GM19328 (cell line): ENCODE measurements around the gene PTCD2.
"Not testable (repeated sequence)": the region's sequence is repeated elsewhere in the genome, so short reads cannot be mapped to it uniquely, and the experiment has no call there.

Source experiments
- ATAC-seq: cut with Tn5 transposase; IDR thresholded peaks from one replicate; pipeline ENCODE4 v1.9.1; 2021; ENCODE audit warnings: mild to moderate bottlenecking, moderate library complexity; ENCODE audit not compliant: unreplicated experiment

Gene PTCD2

DNA sequence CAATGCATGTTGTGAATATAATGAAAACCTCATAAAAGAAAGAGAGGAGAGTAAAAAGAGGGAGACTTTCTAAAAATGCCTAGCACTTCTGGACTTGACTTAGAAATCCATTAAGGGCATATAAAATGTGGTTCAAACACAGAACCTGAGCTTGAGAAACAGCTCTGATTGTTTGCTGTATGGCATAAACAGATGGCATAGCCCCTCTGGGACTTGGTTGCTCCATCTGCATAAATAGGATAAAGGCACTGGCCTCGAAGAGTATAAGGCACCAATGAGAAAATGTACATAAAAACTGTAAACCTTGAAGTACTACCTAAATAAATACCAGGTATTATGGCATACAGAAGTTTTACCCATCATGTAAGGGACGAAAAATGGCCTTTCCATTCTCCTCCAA lies 23.9 kb upstream of the PTCD2 start:
- no peak for ATAC-seq

DNA sequence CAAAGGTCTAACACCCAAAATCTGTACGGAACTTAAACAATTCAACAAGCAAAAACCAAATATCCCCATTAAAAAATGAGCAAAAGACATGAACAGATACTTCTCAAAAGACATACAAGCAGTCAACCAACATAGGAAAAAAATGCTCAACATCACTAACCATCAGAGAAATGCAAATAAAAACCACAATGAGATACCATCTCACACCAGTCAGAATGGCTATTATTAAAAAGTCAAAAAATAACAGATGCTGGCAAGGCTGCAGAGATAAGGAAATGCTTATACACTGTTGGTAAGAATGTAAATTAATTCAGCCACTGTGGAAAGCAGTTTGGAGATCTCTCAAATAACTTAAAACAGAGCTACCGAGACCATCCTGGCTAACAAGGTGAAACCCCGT lies 22.0 kb upstream of the PTCD2 start:
- ATAC-seq, result not testable (repeated sequence)

DNA sequence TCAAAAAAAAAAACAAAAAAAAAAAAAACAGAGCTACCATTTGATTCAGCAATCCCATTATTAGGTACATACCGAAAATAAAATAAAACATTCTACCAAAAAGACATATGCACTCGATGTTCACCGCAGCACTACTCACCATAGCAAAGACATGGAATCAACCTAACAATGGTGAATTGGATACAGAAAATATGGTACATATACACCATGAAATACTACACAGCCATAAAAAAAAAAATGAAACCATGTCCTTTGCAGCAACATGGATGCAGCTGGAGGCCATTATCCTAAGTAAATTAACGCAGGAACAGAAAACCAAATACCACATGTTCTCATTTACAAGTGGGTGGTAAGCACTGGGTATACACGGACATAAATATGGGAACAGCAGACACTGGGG lies 21.5 kb upstream of the PTCD2 start:
- ATAC-seq, result no peak

DNA sequence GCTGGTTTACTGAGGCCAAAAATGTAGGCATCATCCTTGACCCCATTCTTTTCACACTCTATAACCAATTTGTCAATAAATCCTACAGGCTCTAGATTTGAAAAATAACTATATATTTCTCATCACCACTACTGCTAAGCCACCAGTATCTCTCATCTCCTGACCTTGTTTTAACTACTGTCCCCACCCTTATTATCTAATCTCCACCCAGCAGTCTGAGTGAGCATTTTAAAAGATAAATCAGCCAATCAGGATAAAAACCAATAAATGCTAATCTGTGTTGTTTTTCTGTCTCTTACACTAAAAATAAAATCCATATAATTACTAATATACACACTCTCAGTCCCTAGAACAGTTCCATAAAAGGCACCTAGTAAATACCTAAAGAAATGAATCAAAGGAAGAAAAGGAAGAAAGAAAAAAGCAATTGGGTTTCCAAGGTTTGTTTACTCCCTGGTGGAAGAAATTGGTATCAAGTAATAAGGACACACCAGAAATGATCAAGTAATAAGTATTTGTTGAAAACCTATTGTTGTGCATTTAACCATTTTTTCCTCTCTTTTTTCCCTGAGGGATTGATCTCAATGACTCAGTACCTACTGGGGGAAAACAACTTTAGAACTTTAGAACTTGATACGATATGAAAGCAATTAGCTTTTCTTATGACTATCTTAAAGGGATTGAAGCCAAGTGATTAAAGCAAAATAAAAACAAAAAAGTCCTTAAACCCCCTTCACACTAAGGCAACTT lies 19.4 kb upstream of the PTCD2 start:
- ATAC-seq, result no peak

DNA sequence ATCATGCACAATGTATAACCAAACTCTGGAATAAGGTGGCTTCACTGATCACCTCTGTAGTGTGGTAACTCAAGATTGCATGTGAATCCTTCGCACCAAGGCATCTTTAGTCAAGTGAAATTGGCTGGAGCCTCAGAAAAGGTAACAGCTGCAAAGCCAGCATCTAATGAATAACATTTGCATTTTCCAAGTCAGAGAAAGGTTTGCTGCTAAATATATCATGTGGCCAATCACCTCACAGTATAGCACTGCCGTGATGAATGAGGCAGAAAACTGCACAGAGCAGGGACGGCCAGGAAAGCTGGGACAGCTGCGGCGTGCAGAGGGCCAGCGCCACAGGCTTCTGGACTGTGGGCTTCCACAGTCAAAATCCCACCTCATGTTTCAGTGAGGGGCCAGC lies 18.6 kb upstream of the PTCD2 start:
- peak; percentile 66 for ATAC-seq

DNA sequence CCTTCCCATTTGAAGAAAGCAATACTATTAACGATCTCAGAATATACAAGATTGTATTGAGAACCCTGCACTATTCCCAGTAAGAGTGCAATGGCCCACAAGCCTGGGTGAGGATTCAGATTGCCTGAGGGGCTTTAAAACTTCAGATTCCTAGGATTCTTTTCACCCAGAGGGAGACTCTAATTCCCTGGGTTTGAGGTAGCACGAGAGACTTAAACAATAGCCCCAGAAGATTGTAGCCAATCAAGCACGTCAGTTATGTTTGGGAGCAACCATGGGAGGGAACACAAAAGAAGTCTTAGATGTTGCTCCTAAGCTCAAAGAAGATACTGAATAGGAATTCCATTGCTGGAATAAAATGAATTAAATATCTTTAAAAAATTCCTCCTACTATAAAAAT lies 18.0 kb upstream of the PTCD2 start:
- ATAC-seq, result no peak

DNA sequence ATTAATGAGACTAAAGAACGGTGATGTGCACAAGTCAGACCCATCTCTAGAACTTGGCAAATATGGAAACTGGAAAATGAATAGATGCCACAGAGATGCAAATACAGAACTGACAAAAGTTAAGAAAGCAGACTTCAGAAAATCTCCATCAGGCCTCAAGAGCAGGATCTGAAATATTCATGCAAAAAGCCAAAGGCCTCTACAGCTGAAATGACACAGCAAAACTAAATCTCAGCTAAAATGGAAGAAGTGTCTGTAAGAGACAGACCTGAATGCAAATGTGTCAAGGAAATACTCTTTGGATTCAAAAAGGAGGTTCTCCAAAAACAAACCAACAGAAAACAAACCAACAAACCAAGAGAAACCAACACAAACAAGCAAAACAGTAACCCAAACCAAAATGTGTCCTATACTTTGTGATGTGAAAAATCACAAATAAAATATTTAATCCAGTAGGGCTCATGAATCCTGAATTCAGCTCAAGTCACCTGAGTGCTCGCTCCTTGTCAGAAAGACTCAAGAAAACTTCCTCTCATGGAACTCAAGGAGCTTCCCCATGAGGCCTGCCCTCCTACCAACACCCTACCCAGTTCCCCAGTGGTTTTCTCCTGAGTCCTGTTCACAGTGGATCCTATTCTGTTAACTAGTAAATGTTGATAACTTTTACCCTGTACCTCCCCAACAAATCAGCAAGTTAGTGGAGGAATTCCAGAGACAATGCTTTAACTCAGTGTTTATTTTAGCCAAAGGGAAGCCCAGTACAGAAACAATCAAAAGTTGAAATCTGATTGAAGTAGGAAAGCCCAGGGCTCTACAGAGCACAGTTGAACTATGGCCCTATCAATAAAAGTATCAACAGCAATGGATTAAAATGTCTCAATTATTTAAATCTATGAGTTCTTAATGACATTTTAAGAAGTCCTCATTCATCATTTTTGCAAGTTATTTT lies 14.7 kb upstream of the PTCD2 start:
- ATAC-seq, result no peak

DNA sequence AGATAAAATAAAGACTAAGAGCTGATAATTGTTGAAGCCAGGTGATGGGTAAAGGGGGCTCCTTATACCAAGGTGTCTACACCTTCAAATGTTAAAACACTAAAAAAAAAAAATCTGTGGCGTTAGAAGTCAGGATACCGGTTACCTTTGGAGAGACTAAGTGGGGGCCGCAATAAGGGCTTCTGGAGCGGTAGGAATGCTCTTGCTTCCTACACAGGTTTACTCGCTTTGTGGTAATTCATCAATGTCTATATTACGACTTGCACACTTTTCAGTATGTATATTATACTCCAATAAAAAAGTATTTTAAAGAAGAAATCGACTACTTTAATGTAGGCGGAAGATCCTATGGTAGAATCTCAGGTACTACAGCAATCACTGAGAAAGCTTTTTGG lies 12.6 kb upstream of the PTCD2 start:
- ATAC-seq, result no peak

DNA sequence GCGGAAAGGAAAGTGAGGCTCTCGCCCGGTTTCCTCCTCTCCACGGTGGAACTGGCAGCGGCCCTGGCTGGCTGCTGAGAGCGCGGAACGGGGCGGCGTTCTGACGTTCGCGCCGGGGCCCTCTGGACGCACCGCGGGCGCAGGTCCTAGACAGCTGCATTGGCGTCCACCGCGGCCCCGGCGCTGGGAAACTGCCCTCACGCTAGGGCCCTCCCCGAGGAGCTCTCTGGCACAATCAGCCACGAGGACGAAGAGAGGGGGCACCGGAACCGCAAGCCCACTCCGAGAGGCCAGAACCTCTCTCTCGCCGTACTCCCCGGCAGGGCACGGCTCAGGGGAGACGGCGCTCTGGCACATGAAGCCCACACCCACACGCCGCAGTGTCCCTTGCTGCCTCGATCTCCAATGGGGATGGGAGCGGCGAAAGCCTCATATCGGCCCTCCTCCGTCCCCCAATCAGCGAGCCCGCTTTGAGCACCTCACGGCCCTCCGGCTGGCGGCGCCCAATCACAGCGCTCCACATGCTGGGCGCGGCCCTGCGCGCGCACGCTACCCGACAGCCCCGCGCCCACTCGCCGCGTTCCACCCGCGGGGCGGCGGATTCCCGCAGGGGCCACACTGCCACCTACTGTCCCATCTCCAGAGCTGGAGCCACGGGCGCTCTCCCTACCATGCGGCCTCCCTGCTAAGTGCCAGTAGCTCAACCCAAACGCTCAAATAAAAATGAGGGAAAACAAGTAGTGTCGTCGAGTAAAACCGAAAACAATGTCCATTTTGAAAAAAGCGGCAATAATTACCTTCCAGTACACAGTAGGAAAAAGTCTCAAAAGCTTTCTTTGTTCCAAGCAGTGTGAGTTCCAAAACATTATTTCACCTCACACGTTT lies 12.0 kb upstream of the PTCD2 start:
- ATAC-seq, result peak; percentile 94

DNA sequence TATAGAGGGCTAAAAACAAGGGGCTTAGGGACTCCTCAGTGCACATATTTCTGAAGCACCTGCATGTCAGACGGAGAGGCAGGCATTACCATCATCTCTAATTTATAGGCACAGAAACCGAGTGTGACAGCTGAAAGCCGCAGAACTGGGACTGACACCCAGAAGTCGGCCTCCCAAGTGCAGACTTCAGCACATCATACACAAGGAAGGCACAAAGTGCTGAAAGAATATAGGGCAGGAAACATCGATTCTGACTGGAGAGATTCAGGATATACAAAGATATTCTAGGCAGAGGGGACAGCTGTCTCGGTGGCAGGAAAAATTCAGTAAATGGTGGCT lies 11.4 kb upstream of the PTCD2 start:
- ATAC-seq, result no peak

DNA sequence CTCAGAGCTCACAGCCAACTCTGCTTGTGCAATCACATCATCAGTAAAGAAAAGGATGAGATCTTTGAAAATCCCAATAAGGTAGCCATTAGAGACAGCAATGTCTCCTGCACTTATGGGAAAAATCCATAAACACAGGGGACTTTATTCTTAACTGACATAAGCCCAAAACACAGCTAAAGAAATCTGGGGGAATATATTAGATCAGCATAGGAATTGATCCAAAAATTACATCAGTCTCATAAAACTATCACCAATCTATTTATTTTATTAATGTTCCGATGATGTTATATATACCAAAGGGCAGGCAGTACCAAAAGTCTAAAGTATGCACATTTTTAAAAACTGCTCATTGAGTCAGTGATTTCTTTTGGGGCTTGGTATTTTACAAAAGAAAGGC lies 7.0 kb upstream of the PTCD2 start:
- no peak for ATAC-seq

DNA sequence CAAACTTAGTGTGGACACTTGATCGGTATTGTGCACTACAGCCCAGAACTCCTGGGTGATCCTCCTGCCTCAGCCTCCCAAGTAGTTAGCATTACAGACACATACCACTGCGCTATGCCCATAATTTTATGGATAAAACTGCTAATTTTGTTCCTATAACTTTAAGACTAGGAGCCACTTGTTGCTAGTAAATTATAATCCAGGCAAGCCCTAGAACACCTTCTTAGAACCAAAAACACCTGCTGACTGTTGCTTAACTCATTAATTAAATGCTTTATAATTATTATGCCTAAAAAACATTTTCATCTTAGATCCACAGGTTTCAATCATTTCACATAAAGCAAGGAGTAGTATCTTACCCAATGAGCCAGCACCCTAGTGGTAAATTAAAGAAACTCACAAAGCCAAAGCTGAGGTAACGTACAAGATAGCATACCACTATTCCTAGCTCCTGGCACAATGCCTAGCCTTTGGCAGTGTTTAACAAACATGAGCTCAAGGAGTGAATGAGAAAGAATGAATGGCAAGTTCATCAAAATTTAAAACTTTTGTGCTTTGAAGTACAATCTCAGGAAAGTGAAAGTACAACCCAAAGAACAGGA lies 5.5 kb upstream of the PTCD2 start:
- no peak for ATAC-seq

DNA sequence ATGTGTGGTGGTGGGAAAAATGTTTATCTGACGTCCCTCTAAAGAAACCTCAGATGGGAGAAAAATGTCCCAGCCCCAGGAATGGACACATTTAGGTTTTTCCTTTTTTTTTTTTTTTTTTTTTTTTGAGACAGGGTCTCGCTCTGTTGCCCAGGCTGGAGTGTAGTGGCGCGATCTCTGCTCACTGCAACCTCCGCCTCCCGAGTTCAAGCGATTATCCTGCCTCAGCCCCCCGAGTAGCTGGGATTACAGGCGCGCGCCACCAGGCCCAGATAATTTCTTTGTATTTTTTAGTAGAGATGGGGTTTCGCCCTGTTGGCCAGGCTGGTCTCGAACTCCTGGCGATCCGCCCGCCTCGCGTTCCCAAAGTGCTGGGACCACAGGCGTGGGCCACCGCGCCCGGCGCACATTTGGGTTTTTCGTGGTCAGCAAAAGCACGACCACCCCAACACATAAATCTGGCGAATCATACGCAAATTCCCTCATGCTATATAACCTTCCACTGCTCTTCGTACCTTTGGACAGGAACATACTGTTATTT lies 668 bp upstream of the PTCD2 start:
- ATAC-seq, result not testable (repeated sequence)

DNA sequence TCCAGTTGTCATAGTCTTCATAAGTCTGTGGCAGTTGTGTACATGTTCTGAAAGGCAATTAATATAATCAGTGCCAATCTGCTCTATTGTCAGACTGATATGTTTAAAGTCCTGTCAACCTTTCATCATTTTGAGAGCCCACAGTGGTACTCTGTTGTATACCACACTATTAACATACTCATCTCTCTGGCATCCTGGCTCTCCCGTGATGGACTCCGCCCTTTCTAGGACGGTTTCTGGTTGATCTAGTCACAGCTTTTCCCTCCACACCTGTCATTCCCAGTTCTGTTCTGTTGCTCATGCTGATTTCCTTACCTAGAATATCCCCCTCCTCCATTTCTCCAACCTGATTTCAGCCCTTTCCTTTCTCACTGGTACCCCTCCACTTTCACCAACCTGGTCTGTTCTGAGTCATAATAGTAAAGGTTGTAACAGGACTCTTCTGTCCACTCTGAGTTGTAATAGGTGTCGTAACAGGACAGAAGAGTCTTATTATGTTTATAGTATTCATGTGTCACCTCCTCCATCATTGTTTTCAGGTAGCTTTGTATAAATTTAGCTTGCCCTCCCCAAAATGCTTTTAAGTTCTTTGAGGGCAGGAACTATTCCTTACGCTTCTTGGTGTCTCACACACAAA lies 4.1 kb downstream of the PTCD2 start:
- no peak for ATAC-seq

DNA sequence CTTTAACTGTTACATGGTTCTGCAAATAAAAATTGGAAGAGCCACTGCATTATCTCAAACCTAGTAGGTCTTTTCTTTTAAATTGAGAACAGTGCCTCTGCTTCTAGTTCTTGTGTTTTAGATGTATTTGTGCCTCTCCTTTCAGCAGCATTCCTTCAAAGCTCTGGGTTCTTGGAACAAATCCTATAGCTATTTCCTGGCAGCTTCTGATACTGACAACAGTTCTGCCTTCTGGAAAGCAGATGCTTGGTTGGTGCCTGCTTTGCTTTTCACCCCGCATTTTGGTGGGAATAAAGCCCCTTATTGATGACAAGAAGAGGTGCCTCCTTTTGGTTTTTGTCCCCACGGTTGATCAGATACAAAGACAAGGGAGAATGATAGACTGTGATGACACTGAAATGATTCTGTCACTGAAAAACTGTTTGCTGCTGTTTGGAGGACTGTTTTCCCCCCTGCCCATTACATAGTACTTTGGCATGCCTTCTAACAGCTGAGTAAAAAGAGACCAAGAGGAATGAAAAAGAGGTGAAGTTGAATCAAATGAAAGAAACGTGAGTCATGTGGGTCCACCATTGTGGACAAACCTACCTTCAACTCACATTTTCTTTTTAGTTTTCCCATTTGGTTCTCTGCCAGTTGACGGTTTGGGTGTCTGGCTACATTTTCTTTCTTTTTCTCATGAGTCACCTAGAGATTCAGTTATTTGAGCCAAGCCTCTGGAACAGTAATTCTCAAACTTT lies 5.6 kb downstream of the PTCD2 start:
- ATAC-seq, result no peak

DNA sequence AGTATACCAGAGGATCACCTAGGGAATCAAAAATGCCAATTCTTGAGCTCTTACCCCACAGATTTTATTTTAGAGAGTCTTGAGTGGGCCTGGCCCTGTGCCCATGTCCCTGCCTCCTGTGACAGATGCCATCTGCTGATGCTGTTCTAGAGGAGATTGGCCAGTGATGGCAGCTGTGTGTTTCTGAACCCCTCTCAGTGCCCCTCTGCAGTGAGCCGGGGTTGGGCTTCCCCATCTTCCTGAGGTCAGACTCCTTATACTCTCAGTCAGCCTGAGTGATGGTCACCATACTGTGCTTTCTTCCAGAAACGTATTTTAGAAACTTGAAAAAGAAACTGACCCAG lies 6.1 kb downstream of the PTCD2 start:
- ATAC-seq, result no peak

DNA sequence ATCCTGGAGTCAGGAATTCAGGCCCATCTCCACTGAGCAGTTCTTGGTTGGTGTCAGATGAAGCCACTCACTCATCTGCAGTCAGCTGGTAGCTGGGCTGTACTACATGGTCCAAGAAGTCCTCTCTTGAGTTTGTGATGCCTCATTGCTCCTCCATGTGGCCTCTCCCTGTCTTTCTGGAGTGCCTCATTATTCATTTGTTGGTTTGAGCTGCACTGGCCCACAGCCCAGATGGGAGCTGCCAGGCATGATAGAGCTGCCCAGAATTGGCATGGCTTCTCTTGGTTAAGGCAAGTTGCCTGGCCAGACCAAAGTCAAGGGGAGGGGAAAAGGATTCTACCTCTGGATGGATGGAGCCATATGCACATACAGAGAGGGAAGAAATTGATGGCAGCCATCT lies 8.0 kb downstream of the PTCD2 start:
- no peak for ATAC-seq

DNA sequence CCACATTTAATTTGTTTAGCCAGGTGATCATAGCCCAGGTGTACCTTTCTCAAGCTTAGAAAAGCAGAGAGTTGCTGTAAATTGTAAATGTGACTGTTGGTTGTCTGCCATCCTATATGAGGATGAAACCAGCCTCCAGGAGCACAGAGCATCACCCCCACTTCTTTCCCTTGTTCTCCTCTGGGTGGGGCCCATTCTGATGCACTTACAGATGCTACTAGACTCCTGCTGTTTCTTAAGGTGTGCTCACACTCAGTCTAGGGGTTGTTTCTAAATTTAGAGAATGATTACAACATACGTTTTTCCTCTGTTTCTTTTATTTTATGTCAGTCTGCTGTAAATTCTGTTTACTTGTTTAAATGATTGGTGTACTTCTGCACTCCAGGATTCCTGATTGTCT lies 10.5 kb downstream of the PTCD2 start:
- ATAC-seq, result no peak

DNA sequence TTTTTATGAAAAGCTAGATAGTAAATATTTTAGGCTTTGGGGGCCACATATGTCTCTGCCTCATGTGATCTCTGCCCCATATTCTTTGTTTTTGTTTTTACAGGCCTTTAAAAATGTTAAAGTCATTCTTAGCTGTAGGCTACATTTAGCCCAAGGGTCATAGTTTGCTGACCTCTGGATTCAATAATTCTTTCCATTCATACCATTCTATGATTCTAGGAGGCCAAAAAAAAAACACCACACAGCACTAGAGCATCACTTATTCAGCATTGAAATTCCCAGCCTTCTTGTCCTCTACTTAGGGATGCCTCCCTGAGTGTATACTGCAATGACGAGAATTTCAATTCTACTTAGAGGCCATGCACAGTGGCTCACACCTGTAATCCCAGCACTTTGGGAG lies 17.0 kb downstream of the PTCD2 start:
- no peak for ATAC-seq
